Measurements from ENCODE around the gene FNDC11. TPM values are rescaled to one million over a fixed set of nuclear protein-coding genes. Genes with fewer than 3 reads are reported as not detected.
"Not testable (repeated sequence)": the region's sequence is repeated elsewhere in the genome, so short reads cannot be mapped to it uniquely, and the experiment has no call there.

FNDC11 gene
- polyA plus RNA-seq, 2 of the 4 experiments (the other 2 are of a cell fraction): 0.14 to 0.18 TPM

DNA sequence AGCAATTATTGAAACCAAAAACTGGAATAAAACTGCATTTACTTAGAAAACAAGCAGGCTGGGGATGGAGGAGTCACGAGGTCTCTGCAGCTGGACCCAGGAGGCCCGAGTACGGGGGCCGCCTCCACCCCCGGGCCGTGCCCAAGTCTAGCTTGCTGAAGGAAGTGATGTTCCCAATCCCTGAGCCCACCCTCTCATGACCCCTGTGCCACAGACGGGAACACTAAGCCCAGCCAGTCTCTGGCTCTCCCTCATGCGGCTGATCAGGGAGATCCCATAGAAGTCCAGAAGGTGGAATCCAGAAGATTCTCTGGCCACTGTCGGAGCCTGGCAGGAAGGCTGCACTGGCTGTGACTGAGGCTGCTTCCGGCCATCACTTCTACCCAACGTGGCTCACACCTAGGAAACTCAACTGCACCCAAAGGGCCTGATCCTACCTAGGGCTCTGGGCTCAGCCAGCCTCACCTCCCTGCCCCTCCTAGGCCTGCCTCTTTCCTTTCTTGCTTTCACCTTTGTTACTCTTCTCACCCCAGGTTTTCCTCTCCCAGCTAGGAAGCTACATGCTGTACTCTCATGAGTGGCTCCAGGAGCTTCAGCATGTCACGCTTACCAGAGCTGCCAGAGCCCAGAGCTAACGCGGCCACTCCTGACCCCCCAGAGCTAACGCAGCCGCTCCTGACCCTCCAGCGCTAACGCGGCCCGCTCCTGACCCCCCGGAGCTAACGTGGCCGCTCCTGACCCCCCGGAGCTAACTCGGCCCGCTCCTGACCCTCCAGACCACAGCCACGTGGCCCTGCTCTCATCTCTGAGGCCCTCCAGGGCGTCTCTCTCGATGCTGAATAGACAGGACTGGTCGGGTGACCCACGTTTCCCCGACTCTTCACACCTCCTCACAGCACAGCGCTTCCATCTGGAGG lies 44.8 kb downstream of the FNDC11 start:
- Histone ChIP-seq H3K4me3 (no peak overlapping the region), H3K4me1 (peaks cover 8% of the 10 kb centered on the region; the same call in 1 of the 3 replicates), H3K27ac (no peak overlapping the region), H3K9me3 (no peaks in the 10 kb centered on the region), H3K4me2 (no peak overlapping the region)
- ATAC-seq (no peak), DNase-seq (ENCODE audit: low read depth in 1 of 2, low spot score in 1 of 2) (no peak), FAIRE-seq (no peak)
- TF ChIP-seq NPAS2 (CRISPR knock-in tag; IDR thresholded peaks at IDR 0.05; ENCODE audit: borderline replicate concordance) (no peak), BCL3 (IDR thresholded peaks at IDR 0.05) (no peak), RNF2 (IDR thresholded peaks at IDR 0.05; ENCODE audit: borderline replicate concordance, low read depth) (no peak), CHD4 (IDR thresholded peaks at IDR 0.05; ENCODE audit: borderline replicate concordance) (no peak)
- ChIA-PET CTCF (interaction anchor here (1.0 to 2.0 kb wide), 4 partner anchors 17 to 61 kb away, joined by 3 to 7 read pairs (median 5); no protein-coding TSS in a partner anchor), POLR2A (interaction anchor here (1.3 kb wide), 1 partner anchor 382 kb away, joined by 3 read pairs; no protein-coding TSS in a partner anchor)
- 90% methylated on average over 26 of the region's 33 CpGs for WGBS (ENCODE audit: missing lambda C conversion rate)

DNA sequence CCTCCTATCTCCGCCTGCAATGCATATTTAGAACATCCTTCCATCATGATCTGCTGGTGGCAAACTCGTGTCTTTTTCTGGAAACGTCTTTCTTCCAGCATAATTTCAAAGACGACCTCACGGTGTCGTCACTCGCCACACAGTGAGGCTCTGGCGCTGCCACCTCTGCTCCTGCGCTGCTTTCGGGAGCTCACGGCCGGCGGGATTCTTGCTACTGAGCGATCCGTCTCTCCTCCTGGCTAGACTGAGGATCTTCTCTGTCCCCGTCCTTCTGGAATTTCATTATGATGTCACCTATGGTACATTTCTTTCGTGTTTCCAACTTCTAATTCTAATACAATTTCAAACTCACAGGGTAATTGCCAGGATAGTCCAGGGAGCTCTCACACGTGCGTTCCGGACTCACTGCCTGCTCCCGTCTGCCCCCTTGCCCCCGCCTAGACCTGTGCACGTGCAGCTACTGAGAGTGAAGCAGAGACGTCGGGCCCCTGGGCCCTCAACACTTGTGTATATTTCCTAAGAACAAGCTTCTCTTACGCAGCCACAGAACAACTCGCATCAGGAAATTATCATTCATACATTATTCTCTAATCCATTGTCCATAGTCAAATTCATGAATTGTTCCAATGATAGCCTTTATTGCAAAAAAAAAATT lies 45.6 kb downstream of the FNDC11 start:
- 94% methylated on average over 27 of the region's 27 CpGs for WGBS (ENCODE audit: missing lambda C conversion rate)
- Histone ChIP-seq H3K27ac (no peak overlapping the region), H3K4me2 (no peak overlapping the region), H3K4me3 (no peak overlapping the region), H3K4me1 (peaks cover under 1% of the 10 kb centered on the region; the same call in 1 of the 3 replicates), H3K9me3 (no peaks in the 10 kb centered on the region)
- DNase-seq (ENCODE audit: low read depth in 1 of 2, low spot score in 1 of 2) (no peak), FAIRE-seq (no peak), ATAC-seq (no peak)
- POLR2A ChIA-PET: no interaction called here
- CTCF ChIA-PET: interaction anchor here (0.6 to 2.0 kb wide), 5 partner anchors 9 to 187 kb away, joined by 3 to 7 read pairs (median 5); no protein-coding TSS in a partner anchor
- TF ChIP-seq HOXB13 (CRISPR knock-in tag; IDR thresholded peaks at IDR 0.05; ENCODE audit: low read depth): no peak
- TF ChIP-seq JUN (IDR thresholded peaks at IDR 0.05): no peak
- TF ChIP-seq POLR2AphosphoS2 (conservative IDR thresholded peaks at IDR 0.05; ENCODE audit: low read length): no peak
- TF ChIP-seq KDM1A (IDR thresholded peaks at IDR 0.05; ENCODE audit: low read depth): no peak
- TF ChIP-seq JUNB (IDR thresholded peaks at IDR 0.05): no peak
- TF ChIP-seq RFX5 (IDR thresholded peaks at IDR 0.05): no peak
- TF ChIP-seq CEBPB (IDR thresholded peaks at IDR 0.05): no peak
- TF ChIP-seq HES2 (IDR thresholded peaks at IDR 0.05): no peak
- TF ChIP-seq NPAS2 (CRISPR knock-in tag; IDR thresholded peaks at IDR 0.05; ENCODE audit: borderline replicate concordance): no peak

DNA sequence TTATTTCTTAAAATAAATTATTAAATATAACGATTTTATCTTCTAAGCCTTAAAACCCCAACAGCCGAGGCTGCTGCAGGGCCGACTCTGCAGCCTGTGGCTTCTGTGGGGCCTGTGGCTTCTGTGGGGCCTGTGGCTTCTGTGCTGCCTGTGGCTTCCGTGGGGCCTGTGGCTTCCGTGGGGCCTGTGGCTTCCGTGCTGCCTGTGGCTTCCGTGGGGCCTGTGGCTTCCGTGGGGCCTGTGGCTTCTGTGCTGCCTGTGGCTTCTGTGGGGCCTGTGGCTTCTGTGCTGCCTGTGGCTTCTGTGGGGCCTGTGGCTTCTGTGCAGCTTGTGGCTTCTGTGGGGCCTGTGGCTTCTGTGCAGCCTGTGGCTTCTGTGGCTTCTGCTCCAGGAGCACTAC lies 47.7 kb downstream of the FNDC11 start:
- CTCF ChIA-PET: interaction anchor here (0.7 to 1.5 kb wide), 2 partner anchors 64 to 353 kb away, joined by 4 to 6 read pairs; partner anchors contain the start of gene PTK6
- POLR2A ChIA-PET: not testable (repeated sequence)

DNA sequence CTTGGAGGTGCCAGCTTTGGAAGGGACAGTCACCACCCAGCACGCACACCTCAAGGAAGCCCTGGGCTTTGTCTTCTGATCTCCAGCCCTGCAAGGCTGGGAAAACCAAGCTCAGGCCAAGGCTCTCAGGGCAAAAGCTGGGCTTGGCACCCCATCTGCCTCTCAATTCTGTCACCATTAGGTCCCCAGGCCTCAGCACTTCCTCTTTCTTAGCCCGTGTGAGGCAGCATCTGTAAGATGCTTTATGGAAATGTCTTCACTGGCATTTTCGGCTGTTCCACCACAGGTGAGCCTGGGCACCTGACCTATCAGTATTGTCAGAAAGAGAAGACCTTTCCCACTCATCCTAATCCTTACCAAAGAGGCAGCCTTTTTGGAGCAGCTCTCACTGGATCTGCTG lies 48.4 kb downstream of the FNDC11 start:
- ATAC-seq (no peak), DNase-seq (ENCODE audit: low read depth in 1 of 2, low spot score in 1 of 2) (no peak), FAIRE-seq (no peak)
- H3K27ac ChIP-seq: no peak overlapping the region
- whole genome bisulfite sequencing (ENCODE audit: missing lambda C conversion rate): 82% methylated on average over 2 of the region's 3 CpGs
- TF ChIP-seq RARB (CRISPR knock-in tag; IDR thresholded peaks at IDR 0.05): no peak
- no peaks in the 10 kb centered on the region for H3K4me1 ChIP-seq
- no peak overlapping the region for H3K4me3 ChIP-seq
- POLR2A ChIA-PET: no interaction called here
- CTCF ChIA-PET: interaction anchor here (0.7 to 1.5 kb wide), 2 partner anchors 65 to 352 kb away, joined by 4 to 6 read pairs; partner anchors contain the start of gene PTK6
- no peaks in the 10 kb centered on the region for H3K9me3 ChIP-seq
- H3K4me2 ChIP-seq: no peak overlapping the region

More for the DNA sequence above, 47.7 kb downstream of the FNDC11 start:
- FAIRE-seq; DNase-seq (ENCODE audit: low read depth in 1 of 2, low spot score in 1 of 2); H3K4me3 ChIP-seq; H3K9me3 ChIP-seq; H3K4me2 ChIP-seq; H3K27ac ChIP-seq; H3K4me1 ChIP-seq; ATAC-seq: not testable (repeated sequence)
- 85% methylated on average over 5 of the region's 8 CpGs for WGBS (ENCODE audit: missing lambda C conversion rate)

Other genes starting within 250 kb of the FNDC11 start
- 0.03 and 0.09 TPM in 2 replicates for gene CHRNA4, start 192.8 kb upstream of the FNDC11 start, polyA plus RNA-seq (2011; rRNA removed)
- gene CHRNA4, start 192.8 kb upstream of the FNDC11 start, polyA plus RNA-seq (2017; fragmentation: RNase III; extraction: RNeasy Plus Mini Kit Qiagen cat#74134 plus additional on column Dnase treatment): 0.08 to 0.23 TPM (median 0.21 TPM) in 3 replicates
- gene KCNQ2, start 81.5 kb upstream of the FNDC11 start, polyA plus RNA-seq (2011; rRNA removed): 0.14 and 0.32 TPM in 2 replicates
- gene KCNQ2, start 81.5 kb upstream of the FNDC11 start, polyA plus RNA-seq (2017; fragmentation: RNase III; extraction: RNeasy Plus Mini Kit Qiagen cat#74134 plus additional on column Dnase treatment): 0.15 to 0.38 TPM (median 0.36 TPM) in 3 replicates
- gene EEF1A2, start 55.1 kb upstream of the FNDC11 start, polyA plus RNA-seq (2011; rRNA removed): 16.3 and 17.4 TPM in 2 replicates
- gene EEF1A2, start 55.1 kb upstream of the FNDC11 start, polyA plus RNA-seq (2017; fragmentation: RNase III; extraction: RNeasy Plus Mini Kit Qiagen cat#74134 plus additional on column Dnase treatment): 128 to 141 TPM (median 129 TPM) in 3 replicates
- 4.6 and 7.7 TPM in 2 replicates for gene PPDPF, start 33.4 kb upstream of the FNDC11 start, polyA plus RNA-seq (2011; rRNA removed)
- gene PPDPF, start 33.4 kb upstream of the FNDC11 start, polyA plus RNA-seq (2017; fragmentation: RNase III; extraction: RNeasy Plus Mini Kit Qiagen cat#74134 plus additional on column Dnase treatment): 217 to 227 TPM (median 224 TPM) in 3 replicates
- 1.1 and 1.2 TPM in 2 replicates for gene PTK6, start 16.8 kb upstream of the FNDC11 start, polyA plus RNA-seq (2011; rRNA removed)
- gene PTK6, start 16.8 kb upstream of the FNDC11 start, polyA plus RNA-seq (2017; fragmentation: RNase III; extraction: RNeasy Plus Mini Kit Qiagen cat#74134 plus additional on column Dnase treatment): 1.6 to 2.2 TPM (median 2.0 TPM) in 3 replicates
- not detected in 2 replicates for gene SRMS, start 6.4 kb upstream of the FNDC11 start, polyA plus RNA-seq (2011; rRNA removed)
- gene SRMS, start 6.4 kb upstream of the FNDC11 start, polyA plus RNA-seq (2017; fragmentation: RNase III; extraction: RNeasy Plus Mini Kit Qiagen cat#74134 plus additional on column Dnase treatment): not detected in 3 replicates
- 3.2 and 4.9 TPM in 2 replicates for gene HELZ2, start 20.1 kb downstream of the FNDC11 start, polyA plus RNA-seq (2011; rRNA removed)
- gene HELZ2, start 20.1 kb downstream of the FNDC11 start, polyA plus RNA-seq (2017; fragmentation: RNase III; extraction: RNeasy Plus Mini Kit Qiagen cat#74134 plus additional on column Dnase treatment): 4.5 to 5.0 TPM (median 4.8 TPM) in 3 replicates
- 6.6 and 6.8 TPM in 2 replicates for gene GMEB2, start 72.9 kb downstream of the FNDC11 start, polyA plus RNA-seq (2011; rRNA removed)
- 6.4 to 7.0 TPM (median 6.5 TPM) in 3 replicates for gene GMEB2, start 72.9 kb downstream of the FNDC11 start, polyA plus RNA-seq (2017; fragmentation: RNase III; extraction: RNeasy Plus Mini Kit Qiagen cat#74134 plus additional on column Dnase treatment)
- 2.5 and 2.8 TPM in 2 replicates for gene STMN3, start 99.3 kb downstream of the FNDC11 start, polyA plus RNA-seq (2011; rRNA removed)
- 3.2 to 5.0 TPM (median 3.8 TPM) in 3 replicates for gene STMN3, start 99.3 kb downstream of the FNDC11 start, polyA plus RNA-seq (2017; fragmentation: RNase III; extraction: RNeasy Plus Mini Kit Qiagen cat#74134 plus additional on column Dnase treatment)
- gene RTEL1, start 104.2 kb downstream of the FNDC11 start, polyA plus RNA-seq (2011; rRNA removed): 12.6 and 13.5 TPM in 2 replicates
- gene RTEL1, start 104.2 kb downstream of the FNDC11 start, polyA plus RNA-seq (2017; fragmentation: RNase III; extraction: RNeasy Plus Mini Kit Qiagen cat#74134 plus additional on column Dnase treatment): 10.7 to 11.6 TPM (median 11.3 TPM) in 3 replicates
- gene TNFRSF6B, start 142.5 kb downstream of the FNDC11 start, polyA plus RNA-seq (2011; rRNA removed): 0.20 and 0.22 TPM in 2 replicates
- gene TNFRSF6B, start 142.5 kb downstream of the FNDC11 start, polyA plus RNA-seq (2017; fragmentation: RNase III; extraction: RNeasy Plus Mini Kit Qiagen cat#74134 plus additional on column Dnase treatment): 0.63 to 0.69 TPM (median 0.66 TPM) in 3 replicates
- gene ARFRP1, start 153.8 kb downstream of the FNDC11 start, polyA plus RNA-seq (2011; rRNA removed): 14.1 and 25.1 TPM in 2 replicates
- gene ARFRP1, start 153.8 kb downstream of the FNDC11 start, polyA plus RNA-seq (2017; fragmentation: RNase III; extraction: RNeasy Plus Mini Kit Qiagen cat#74134 plus additional on column Dnase treatment): 29.7 to 33.2 TPM (median 31.1 TPM) in 3 replicates
- 9.2 and 9.5 TPM in 2 replicates for gene ZGPAT, start 153.9 kb downstream of the FNDC11 start, polyA plus RNA-seq (2011; rRNA removed)
- 22.6 to 25.6 TPM (median 23.9 TPM) in 3 replicates for gene ZGPAT, start 153.9 kb downstream of the FNDC11 start, polyA plus RNA-seq (2017; fragmentation: RNase III; extraction: RNeasy Plus Mini Kit Qiagen cat#74134 plus additional on column Dnase treatment)
- 2.5 and 2.8 TPM in 2 replicates for gene LIME1, start 182.5 kb downstream of the FNDC11 start, polyA plus RNA-seq (2011; rRNA removed)
- gene LIME1, start 182.5 kb downstream of the FNDC11 start, polyA plus RNA-seq (2017; fragmentation: RNase III; extraction: RNeasy Plus Mini Kit Qiagen cat#74134 plus additional on column Dnase treatment): 5.9 to 7.2 TPM (median 6.5 TPM) in 3 replicates
- 22.5 and 28.1 TPM in 2 replicates for gene SLC2A4RG, start 185.6 kb downstream of the FNDC11 start, polyA plus RNA-seq (2011; rRNA removed)
- gene SLC2A4RG, start 185.6 kb downstream of the FNDC11 start, polyA plus RNA-seq (2017; fragmentation: RNase III; extraction: RNeasy Plus Mini Kit Qiagen cat#74134 plus additional on column Dnase treatment): 59.6 to 64.7 TPM (median 64.6 TPM) in 3 replicates